Activated CD4-positive, alpha-beta T cell treated with anti-CD3 and anti-CD28 coated beads, Interleukin-2, Interleukin-6, amounts not matched to agents 100 ng/mL and 50 ng/mL, durations not matched to agents 16 hours and 8 hours (primary cell): ENCODE data around the gene CARNS1.

Experiments
- DNase-seq: peaks from one replicate; pipeline ENCODE4 v3.0.0-alpha.2; 2020

The CARNS1 gene

DNA sequence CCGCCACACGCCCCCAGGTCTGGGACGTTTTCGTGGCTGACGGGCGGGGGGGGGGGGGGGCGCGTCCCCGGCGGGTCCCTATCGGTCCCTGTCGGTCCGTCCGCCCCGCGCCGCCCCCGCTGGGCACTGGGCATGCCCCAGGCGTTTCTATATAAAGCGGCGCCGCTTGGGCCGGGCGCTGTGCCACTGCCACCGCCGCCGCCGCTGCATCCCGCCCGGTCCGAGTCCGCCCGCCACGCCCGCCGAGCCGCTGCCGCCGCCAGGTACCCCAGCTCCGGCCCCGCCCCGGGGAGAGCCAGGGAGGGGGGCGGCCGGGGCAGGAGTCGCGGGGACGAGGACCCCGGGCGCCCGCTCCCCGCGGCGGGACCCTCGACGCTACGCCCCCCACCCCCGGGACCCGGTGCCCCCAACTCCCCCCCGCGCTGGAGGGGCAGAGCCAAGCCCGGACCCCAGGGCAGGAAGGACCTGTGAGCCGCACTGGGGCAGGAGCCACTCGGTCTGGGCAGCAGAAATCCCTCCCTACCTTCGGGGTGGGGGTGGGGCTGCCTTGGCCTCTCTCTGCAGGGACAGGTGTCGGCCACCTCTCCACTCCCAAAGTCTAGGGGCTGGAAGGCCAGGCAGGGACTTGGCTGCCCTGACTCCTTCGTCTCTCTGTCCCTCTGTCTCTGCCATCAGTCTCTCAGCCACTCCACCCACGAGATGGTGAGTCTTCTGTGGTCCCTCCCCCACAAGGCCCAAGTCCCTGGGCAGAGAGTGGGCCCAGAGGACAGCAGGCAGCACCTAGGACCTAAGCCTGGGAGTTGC lies at the start of gene CARNS1:
CARNS1 (plus strand) TSS at position 178 of the 804 bp plus-strand sequence; CDS start at position 700, 522 bp downstream.
- DNase-seq = no peak

- no peak for DNase-seq
These were observed 49.6 kb upstream of the CARNS1 start for GRCh38 chr11:67365736-67366444.

DNA sequence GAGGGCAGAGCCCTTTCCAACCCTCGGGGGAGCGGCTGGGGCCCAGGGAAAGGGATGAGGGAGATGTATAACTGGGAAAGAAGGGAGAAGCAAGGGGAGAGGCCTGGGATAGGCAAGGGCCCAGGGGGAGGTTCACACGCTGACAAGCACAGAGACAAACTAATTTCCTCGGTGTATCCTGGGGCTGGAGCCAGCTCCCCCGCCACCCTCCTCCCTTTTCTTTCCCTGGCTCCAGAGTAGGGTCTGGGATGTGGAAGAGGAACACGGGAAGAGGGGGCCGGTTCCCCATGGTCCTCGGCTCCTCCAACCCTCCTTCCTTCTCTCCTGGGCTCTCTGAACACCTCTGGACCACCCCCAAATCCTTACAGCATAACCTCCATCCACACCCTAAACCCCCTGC lies 48.9 kb upstream of the CARNS1 start:
- no peak for DNase-seq

DNA sequence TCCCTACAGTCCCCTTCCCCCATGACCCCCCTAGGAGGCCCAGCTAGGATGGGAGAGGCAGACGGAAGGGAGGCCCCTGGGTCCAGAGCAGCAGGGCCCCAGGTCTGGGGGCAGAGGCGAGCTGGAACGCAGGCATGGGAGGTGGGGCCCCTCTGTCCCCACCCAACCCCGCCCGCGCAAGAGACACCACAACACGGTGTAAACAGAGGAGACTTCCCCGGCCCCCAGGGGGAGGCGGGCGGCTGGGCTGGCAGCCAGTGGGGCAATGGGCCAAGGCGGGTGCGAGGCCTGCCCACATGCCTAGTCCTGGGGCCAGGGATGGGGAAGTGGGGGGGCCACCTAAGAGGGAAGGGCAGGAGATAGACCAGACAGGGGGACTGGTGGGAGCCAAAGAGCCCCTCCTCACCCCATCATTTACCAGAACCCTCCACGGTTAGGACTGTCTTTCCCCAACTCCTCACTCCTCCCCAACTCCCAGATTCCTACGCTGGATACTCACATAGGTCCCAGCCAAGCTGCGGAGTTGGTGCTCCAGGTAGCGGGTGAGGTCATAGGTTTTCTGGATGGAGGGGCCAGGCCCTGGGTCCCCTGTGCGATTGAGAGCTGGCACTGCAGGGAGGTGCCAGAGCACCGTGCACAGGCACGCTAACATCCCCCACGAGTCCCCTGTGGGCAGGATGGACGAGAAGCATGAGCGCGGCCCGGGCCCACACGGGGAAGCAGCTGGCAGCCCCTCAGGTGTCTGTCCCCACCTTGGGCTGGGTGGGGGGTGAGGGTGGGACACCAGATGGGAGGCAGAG lies 48.3 kb upstream of the CARNS1 start:
- no peak for DNase-seq

DNA sequence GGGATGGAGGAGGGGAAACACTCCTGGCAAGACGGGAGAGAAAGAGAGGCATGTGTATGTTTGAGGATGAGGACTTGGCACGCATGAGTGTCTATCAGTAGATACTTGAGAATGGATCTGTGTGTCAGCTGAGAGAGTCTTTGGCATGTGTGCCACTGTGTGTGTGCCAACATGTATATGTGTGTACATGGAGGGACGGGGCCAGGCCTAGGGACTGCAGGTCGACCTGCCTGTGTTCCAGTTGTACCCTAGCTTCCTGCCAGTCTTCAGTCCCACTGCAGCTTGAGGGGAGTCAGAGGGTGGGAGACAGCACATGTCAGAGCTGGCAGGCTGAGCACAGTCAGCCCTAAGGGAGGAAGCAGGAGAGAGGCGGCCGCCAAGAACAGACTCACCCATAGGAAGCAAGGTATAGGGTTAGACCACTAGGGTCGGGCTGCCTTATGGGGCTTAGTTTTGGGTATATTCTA lies 47.7 kb upstream of the CARNS1 start:
- DNase-seq = no peak

DNA sequence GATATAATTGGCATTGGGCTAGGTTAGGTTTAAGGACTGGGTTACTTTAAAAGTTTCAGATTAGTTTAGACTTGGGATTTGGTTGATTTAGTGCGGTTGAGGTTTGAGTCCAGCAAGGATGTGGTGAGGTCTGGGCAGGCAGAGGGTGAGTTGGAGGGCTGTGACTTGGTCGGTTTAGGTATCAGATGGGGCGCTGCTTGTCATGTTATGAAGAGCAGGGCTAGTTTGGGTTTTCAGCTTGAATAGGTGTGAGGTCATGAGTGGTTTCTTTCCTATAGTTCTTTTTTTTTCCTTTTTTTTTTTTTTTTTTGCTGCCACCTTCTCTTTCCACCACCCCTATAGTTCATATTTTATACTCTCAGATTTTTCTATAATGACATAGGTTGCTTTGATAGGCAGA lies 46.9 kb upstream of the CARNS1 start:
- DNase-seq = peak; percentile 70

DNA sequence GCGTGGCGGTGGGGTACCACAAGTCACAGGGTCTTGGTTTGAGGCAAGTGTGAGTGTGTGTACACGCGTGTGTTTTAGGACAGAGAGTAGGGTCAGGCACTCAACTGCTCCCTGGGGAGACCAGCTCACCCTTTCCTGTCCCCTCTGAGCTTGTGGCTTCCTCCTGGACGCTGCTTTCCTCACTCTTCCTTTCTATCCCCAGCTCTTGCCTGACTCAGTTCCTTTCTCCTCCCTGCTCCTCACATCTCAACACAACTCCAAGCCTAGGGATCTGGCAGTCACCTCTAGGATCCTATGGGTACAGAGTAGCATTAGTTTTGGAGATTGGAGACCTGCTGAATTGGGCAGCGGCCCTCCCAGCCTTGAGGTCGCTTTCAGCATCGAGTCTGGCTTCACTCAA lies 46.2 kb upstream of the CARNS1 start:
- DNase-seq = no peak

DNA sequence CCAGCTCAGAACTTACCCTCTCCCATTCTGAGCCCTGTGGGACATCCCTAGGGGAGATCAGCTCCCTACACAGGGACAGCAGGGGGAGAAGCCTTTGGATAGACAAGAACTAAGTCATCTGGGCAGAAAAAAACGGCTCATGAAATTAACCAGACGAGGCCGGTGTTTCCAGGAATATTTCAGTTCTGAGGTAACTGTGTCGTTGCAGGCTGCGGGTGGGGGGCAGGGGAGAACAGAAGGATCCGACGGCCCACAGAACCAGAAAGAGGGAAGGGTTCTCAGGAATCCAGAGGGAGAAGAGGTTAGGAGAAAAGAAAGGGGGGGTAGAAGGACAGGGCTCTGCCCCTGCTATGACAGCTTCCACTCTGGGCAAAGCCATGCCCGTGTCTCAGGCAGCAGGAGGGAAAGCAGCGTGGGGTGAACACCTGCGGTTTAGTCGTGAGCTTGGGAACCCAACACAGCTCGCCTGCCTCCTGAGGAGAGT lies 45.6 kb upstream of the CARNS1 start:
- no peak for DNase-seq

DNA sequence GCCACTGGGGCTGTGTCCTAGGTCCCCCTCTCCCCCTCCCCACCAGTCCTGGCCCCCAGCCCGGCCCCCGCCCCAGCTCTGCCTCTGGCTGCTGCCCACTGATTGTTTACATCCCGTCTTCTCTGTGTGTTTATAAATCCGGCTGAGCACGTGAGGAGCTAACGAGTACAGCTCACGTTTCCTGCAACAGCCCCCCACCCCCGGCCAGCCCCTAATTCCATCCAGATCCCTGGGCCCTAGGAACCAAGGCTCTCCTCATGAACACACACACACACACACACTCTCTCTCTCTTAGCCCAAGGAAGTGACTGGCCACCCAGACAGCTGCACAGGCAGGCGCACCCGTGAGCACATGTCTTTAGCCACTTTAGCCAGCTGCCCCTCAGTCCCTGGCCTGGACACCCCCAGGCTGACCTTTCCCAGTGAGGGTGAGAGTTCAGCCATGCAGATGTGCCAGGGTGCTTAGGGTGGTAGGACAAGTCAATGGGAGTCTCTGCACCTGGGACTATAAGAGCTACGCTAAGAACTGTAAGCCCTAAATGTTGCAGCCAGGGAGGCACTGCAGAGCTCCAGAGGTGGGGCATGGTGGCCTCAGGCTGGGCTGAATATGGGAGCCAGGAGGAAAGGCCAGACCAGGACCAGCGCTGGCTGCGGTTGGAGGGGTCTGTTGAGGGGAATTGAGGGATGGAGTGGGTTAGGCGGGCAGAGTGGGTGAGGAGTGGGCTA lies 45.0 kb upstream of the CARNS1 start:
- no peak for DNase-seq

DNA sequence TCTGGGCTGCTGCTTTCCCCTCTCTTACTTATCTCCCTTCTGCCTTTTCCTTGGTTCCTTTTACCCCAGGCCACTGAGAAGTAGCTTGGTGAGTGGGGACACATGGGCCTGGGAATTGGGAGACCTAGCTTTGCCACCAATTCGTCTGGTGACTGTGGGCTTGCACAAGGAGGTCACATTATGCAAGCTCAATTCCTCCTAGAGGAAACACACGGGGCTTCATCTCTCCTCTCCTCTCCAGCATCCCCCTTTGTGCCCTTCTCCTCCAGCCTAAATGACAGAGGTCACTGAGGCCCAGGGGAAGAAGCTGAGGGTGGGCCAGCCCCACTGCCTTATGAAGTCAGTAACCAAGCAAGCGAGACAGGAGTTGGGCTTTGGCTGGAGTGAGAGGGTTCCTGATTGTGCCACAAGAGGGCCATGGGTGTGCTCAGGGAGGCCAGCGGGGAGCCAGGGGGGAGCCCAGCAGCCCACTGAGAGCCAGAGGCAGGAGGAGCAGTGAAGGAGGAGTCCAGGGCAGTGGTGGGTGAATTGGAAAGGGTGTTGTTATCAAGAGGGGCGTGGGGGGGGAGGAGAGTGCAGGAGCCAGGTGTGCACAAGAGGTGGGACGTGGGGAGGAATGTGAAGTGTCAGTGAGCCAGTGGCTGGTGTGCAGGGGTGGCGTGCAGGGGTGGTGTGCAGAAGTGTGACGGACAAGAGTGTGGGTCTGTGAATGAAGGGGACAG lies 44.1 kb upstream of the CARNS1 start:
- no peak for DNase-seq

- DNase-seq = no peak
These were observed 43.6 kb upstream of the CARNS1 start for GRCh38 chr11:67371911-67372320.

DNA sequence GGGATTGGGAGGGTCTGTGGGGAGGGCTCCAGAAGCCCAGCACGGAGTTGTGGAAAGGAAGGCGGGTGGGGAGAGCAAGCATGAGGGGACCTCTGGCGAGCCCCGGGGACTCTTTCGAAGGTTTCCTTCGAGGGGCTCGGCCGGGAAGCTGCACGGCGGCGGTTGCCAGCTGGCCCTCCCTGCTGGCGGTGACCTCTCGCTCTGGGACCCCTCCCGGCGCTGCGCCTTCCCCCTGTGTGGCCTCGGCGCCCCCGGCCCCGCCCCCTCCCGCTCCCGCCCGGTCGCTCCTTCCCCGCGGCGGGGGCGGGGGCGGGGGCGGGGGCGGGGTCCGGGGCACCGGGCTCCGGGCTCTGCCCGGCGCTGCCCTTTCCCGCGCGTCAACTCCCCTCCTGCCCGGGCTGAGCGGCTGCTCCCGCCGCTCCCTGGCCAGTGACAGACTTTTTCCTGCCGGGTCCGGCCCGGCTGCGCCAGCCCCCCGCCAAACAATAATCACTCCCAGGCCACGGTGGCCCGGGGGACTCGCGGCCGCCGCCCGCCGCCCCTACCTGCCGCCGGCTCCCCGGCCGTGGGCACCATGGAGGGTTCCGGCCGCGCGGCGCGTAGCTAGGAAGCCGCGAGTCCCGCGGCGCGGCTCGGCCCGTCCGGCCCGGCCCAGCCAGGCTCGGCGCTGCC lies 43.0 kb upstream of the CARNS1 start:
- DNase-seq = no peak

GRCh38 chr11:67372993-67373647 lies 42.4 kb upstream of the CARNS1 start, which contains the start of gene CLCF1:
Gene CLCF1 (minus strand): TSS chr11:67373598. CDS start chr11:67373539, 59 bp downstream.
- DNase-seq = no peak

DNA sequence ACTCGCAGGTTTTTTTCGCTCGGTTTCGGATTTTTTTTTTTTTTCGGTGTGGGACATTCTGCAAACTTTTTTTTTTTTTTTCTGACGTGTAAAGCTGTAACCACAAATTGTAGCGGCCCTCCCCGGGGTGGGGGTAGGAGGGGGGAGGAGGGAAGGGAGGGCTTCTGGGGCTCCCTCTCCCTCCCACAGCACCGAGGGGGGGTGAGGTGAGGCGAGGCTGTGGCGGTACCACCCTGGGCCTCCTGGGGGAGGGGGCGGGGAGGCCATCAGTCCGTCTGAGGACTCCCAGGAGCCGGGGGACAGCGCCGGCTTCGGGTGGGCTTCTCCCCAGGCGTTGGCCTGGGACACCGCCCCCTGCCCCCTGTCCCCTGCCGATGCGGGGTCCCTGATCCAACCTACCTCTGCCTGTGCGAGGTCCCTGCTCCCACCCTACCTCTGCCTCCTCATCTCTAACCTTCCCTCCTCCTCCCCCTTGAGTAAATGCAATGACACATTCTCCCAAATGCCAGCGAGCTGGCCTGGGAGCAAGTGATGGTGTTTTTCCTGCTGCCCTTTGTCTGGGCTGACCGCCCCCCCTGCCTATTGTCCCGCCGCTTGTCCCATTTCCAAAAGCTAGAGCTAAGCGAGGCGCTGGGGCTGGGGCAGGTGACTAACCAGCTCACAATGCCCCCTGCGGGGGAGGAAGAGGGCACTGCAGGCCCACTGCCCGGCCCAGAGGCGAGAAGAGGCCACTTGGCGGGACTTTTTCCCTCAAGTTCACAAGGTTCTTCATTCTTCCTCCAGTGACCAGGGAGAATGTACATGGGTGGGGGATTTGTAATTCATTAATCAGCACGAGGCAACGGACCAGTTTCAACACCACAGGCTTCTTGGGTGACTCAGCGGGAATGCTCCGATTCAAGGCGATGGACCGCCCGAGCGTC lies 41.6 kb upstream of the CARNS1 start:
- peak; percentile 45 for DNase-seq

- no peak for DNase-seq
These were observed 40.8 kb upstream of the CARNS1 start for GRCh38 chr11:67374571-67375281.

DNA sequence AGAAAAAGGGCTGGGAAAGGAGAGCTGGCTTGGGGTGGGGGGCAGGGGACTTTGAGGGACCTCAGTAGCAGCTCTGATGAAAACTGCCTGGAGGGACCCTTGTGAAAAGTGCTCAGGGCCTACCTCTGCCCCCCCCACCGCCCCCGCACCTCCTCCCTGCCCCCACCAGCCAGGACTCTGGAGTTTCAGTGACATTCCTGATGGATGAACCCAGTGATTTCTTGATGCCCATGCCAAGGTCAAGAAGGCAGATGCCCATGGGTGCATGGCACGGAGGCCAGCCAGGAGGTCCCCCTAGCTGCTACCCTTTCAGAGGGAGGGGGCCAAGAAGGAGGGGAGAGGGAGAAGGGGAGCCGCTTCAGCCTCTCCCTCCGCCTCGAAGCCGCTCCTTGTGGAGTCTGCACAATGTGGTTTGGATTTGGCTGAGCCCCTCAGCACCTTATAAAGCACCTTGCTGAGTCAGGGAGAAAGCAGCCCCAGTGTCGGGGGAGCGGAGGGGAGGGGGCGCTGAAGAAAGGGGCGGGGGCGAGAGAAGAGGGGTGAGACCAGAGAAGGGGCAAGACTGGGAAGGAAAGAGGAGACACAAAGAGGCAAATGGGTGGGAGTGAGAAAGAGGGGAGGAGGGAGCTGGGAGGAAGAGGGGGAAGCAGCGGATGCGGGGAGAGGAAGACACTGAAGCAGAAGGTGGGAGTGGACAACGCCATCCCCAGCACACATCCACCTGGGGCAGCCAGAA lies 40.0 kb upstream of the CARNS1 start:
- no peak for DNase-seq

DNA sequence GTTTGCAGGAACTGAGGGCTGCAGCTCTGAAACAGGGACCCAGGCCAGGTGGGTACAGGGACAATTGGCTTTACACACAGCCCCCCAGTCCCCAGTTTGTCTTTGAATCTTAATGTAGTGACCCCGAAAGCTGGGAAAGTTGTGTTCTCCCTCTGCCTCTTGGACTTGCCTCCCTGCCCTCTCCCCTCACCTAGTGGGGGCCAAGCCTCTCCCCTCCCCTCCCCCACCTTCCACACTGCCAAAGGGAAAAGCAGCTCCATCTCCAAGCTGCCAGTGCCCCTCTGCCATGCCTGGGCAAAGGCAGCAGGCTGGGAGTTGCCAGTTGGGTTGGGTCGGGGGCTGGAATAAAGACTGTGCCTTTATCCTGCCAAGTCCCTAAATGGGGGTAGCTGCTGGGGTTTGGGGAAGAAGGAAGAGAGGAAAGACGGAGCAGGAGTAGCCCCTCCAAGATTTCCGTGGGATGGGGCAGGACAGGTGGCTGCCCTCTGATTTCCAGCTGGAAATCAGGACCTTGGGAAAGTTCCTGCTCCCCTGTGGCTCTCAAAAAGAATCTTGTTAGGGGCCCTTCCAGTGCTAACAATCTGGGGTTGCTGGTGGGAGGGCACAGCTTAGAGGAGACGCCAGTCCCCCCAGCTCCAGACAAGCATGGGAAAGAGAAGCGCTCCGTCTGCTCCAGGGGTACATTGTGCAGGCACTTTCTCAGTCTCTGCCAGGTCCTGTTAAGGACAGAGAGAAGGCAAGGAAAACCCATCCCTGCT lies 39.2 kb upstream of the CARNS1 start:
- no peak for DNase-seq
